GM12864 (cell line): ENCODE measurements around the gene PCBP3.

Experiments
- DNase-seq: peaks from one replicate; pipeline ENCODE4 v3.0.0-alpha.2; 2011; ENCODE audit warnings: low read depth
- H3K4me3 ChIP-seq: 2 replicates; pipeline ENCODE4 v1.5.1; 2011; ENCODE audit warnings: mild to moderate bottlenecking, low read depth, low read length, control low read depth
- TF ChIP-seq, protein P1 (sequence below): IDR thresholded peaks from 2 replicates; pipeline ENCODE4 v1.5.1; 2011; ENCODE audit warnings: low read depth, mild to moderate bottlenecking, moderate library complexity, low read length, control low read depth, inconsistent platforms; ENCODE audit errors: missing control alignments

PCBP3 gene

DNA sequence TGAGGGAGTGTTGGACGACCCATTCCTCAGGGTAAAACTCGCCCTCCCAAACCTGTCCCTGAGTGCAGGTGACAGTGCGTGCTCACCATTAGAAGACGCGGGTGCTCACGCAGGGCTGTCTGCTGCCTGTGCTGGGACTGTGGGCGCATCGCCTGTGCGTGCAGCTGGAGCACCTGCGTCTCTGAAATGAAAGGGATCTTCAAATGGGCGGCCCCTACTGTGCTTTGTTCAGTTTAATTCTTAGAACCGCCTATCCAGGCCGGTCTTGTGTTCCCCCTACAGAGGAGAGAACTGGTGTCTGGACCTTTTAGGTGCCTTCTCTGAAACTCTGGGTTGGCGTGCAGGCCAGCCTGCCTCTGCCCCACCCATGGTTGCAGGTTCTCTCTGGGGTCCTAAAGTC is 125.8 kb downstream of the PCBP3 start:
- no peak overlapping the region for H3K4me3 ChIP-seq
- DNase-seq, result no peak
- TF ChIP-seq, protein P1, sequence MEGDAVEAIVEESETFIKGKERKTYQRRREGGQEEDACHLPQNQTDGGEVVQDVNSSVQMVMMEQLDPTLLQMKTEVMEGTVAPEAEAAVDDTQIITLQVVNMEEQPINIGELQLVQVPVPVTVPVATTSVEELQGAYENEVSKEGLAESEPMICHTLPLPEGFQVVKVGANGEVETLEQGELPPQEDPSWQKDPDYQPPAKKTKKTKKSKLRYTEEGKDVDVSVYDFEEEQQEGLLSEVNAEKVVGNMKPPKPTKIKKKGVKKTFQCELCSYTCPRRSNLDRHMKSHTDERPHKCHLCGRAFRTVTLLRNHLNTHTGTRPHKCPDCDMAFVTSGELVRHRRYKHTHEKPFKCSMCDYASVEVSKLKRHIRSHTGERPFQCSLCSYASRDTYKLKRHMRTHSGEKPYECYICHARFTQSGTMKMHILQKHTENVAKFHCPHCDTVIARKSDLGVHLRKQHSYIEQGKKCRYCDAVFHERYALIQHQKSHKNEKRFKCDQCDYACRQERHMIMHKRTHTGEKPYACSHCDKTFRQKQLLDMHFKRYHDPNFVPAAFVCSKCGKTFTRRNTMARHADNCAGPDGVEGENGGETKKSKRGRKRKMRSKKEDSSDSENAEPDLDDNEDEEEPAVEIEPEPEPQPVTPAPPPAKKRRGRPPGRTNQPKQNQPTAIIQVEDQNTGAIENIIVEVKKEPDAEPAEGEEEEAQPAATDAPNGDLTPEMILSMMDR, result no peak

DNA sequence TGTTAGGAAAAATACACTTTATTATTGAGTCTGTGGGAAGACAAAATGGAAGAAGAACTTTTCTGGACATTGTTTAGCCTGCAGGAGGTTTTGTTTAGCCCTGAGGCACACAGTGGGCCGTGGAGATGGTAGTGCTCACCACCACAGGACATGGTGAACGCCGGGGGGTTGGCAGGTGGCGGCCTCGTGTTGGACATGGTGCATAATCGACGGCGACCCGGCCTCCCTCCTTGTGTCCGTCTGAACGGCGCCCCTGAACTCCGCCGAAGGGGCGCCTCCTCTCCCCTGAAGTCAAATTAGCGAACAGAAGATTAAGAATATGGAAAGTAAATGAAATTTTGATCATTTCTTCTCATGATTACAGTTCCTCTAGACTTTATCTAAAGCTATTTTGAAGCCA is 126.4 kb downstream of the PCBP3 start:
- no peak for DNase-seq
- TF ChIP-seq, protein P1, result no peak
- H3K4me3 ChIP-seq, result no peak overlapping the region

DNA sequence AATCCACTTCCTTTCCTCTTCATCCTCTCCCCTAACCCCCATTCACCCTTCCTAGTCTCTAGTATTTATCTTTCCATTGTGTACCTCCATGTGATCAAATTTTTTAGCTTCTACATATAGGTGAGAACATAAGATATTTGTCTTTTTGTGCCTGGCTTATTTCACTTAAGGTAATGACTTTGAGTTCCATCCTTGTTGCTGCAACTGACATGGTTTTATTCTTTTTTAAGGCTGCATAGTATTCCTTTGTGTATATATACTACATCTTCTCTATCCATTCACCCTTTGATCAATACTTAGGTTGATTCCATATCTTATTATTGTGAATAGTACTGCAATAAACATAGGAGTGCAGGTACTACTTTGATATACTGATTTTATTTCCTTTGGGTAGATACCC is 128.7 kb downstream of the PCBP3 start:
- DNase-seq, result no peak

DNA sequence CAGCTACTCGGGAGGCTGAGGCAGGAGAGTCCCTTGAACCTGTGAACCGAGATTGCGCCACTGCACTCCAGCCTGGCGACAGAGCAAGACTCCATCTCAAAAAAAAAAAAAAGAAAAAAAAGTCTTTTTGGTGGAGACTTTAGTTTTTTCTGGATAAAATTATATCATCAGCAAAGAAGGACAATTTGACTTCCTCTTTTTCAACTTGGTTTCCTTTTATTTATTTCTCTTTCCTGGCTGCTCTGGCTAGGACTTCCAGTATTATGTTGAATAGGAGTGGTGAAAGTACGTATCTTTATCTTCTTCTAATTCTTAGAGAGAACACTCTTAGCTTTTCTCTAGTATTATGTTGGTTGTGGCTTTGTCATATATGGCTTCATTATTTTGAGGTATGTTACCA is 130.8 kb downstream of the PCBP3 start:
- TF ChIP-seq, protein P1, result no peak
- no peak overlapping the region for H3K4me3 ChIP-seq
- DNase-seq, result no peak

More for the DNA sequence above, 128.7 kb downstream of the PCBP3 start:
- TF ChIP-seq, protein P1, result no peak
- no peak overlapping the region for H3K4me3 ChIP-seq

DNA sequence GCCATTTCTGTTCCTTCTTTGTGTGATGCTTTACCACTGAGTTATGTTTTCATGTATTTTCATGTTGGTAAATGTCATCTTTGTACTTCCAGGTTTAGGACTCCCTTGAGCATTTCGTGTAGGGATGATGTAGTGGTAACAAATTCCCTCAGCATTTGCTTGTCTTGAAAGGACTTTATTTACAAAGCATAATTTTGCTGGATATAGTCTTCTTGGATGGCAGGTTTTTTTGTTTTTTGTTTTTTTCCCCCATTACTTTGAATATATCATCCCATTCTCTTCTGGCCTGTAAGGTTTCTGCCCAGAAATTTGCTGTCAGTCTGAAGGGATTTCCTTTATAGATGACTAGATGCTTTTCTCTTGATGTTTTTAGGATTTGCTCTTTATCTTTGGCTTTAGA is 133.4 kb downstream of the PCBP3 start:
- no peak for DNase-seq
- no peak overlapping the region for H3K4me3 ChIP-seq
- TF ChIP-seq, protein P1, result no peak

DNA sequence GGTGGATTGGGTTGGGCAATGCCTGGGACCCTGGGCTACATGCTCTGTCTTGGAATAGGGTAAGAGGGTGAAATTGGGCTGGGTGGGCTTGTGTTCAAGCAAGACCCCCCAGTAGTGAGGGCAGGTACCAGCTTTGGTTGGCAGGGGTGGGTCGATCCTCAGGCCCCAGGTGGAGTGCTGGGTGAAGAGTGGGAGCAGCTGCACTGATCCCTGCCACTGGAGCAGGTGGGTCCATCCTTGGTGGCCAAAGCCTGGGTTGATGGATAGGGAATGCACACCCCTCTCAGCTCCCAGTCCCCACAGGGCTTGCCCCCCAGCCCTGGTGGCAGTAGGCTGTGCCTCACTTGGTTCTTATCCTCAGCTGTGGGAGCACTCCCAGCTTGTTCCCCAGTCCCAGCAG is 135.2 kb downstream of the PCBP3 start:
- H3K4me3 ChIP-seq, result no peak overlapping the region
- DNase-seq, result no peak
- TF ChIP-seq, protein P1, result no peak

DNA sequence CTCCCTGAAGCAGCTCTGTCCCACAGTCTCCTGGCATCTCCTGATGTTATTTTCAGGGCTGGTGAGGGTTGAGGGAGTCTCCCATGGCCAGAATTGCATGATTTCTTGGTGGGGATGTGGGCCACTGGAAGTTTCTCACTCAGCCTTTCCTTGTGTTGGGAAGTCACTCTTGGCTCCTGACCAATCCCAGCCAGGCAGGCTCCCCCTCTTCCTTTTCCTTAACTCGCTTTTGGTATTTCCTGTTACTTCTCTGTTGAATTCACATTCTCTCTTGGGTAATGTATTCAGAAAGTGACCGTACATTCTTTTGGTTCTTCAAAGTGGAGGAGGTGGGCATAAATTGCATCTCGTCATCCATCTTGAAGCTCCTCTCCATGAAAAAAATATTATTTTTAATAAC is 135.7 kb downstream of the PCBP3 start:
- H3K4me3 ChIP-seq, result no peak overlapping the region
- no peak for DNase-seq
- TF ChIP-seq, protein P1, result no peak
